GM12874 (cell line): ENCODE measurements around the gene CNMD.

Experiments
- CTCF ChIP-seq: IDR thresholded peaks from 2 replicates; pipeline ENCODE4 v1.5.1; 2011; ENCODE audit warnings: low read depth, mild to moderate bottlenecking, control low read depth, low read length, moderate library complexity; ENCODE audit not compliant: insufficient read depth

CNMD gene

GRCh38 chr13:52744842-52745375 is 5.3 kb upstream of the CNMD start:
- no peak for TF ChIP-seq CTCF

GRCh38 chr13:52743988-52744387 is 4.4 kb upstream of the CNMD start:
- no peak for TF ChIP-seq CTCF

GRCh38 chr13:52743569-52743968 is 3.9 kb upstream of the CNMD start:
- no peak for TF ChIP-seq CTCF

- TF ChIP-seq CTCF: peak; percentile 58
Observed at GRCh38 chr13:52738719-52739467, 727 bp downstream of the CNMD start.

GRCh38 chr13:52737965-52738364 is 1.7 kb downstream of the CNMD start:
- TF ChIP-seq CTCF: no peak

- TF ChIP-seq CTCF: no peak
Observed at GRCh38 chr13:52737451-52737850, 2.2 kb downstream of the CNMD start.

- no peak for TF ChIP-seq CTCF
Observed at GRCh38 chr13:52736891-52737290, 2.7 kb downstream of the CNMD start.
